Kidney (tissue), 14 donors: ENCODE measurements around the gene WDR54. TPM values are rescaled to one million over a fixed set of nuclear protein-coding genes. Genes with fewer than 3 reads are reported as not detected.
A peak's percentile ranks its signal among the peaks of the same experiment; 100 is the strongest.

Source experiments
- DNase-seq, 5 donors: peaks; one replicate each; pipeline ENCODE4 v3.0.0-alpha.2; 2013 to 2020
- FAIRE-seq: peaks from 2 replicates; lab custom pipeline; 2012; peaks lifted over from hg19 to GRCh38; lab: Jason Lieb, UNC
- H3K27ac ChIP-seq, 2 donors: one replicate each; pipeline ENCODE4 v1.7.0; 2013; ENCODE audit warnings: low read depth in 2 of 2, low read length in 2 of 2, inconsistent platforms in 1 of 2
- H3K27me3 ChIP-seq: one replicate; pipeline ENCODE4 v1.7.1; 2013; ENCODE audit warnings: low read length, inconsistent platforms; ENCODE audit not compliant: control insufficient read depth, insufficient read depth
- H3K36me3 ChIP-seq, 3 donors: one replicate each; pipeline versions ENCODE4 v1.7.0 to v1.7.1; 2013; ENCODE audit warnings: low read length in 3 of 3, control low read depth in 1 of 3, inconsistent platforms in 1 of 3; ENCODE audit not compliant: insufficient read depth in 3 of 3, control insufficient read depth in 2 of 3
- H3K4me1 ChIP-seq, 3 donors: one replicate each; pipeline versions ENCODE4 v1.7.0 to v1.7.1; 2013; ENCODE audit warnings: low read length in 3 of 3, inconsistent platforms in 1 of 3, low read depth in 1 of 3; ENCODE audit not compliant: control insufficient read depth in 2 of 3, insufficient read depth in 2 of 3
- H3K4me3 ChIP-seq, 3 donors: one replicate each; pipeline versions ENCODE4 v1.7.0 to v1.8.1; 2013; ENCODE audit warnings: low read length in 3 of 3, control low read depth in 1 of 3, inconsistent platforms in 1 of 3
- H3K9ac ChIP-seq, 3 donors: one replicate each; pipeline versions ENCODE4 v1.7.0 to v1.7.1; 2013; ENCODE audit warnings: low read length in 3 of 3, control low read depth in 1 of 3, inconsistent platforms in 1 of 3
- H3K9me3 ChIP-seq, 3 donors: one replicate each; pipeline versions ENCODE4 v1.7.0 to v1.7.1; 2013; ENCODE audit warnings: low read length in 3 of 3, control low read depth in 1 of 3, inconsistent platforms in 1 of 3; ENCODE audit not compliant: control insufficient read depth in 2 of 3, insufficient read depth in 1 of 3
- CTCF ChIP-seq: IDR thresholded peaks from 3 replicates; pipeline ENCODE4 v1.5.1; 2012; ENCODE audit warnings: mild to moderate bottlenecking, moderate library complexity, borderline replicate concordance; ENCODE audit not compliant: insufficient read depth; ENCODE audit errors: extremely low read depth
- intact Hi-C: fragments of 100-400 bp; cut with DNase I; formaldehyde crosslinking; loops from one replicate; pipeline ENCODE4 v1.11.1; 2022
- polyA plus RNA-seq: library from polyadenylated mRNA; stranded (reverse); fragments of 350-450 nt; fragmentation: Illumina TruSeq; extraction: RNeasy Lipid Tissue Mini Kit (QIAGEN cat#74804); gene quantifications from one replicate; pipeline ENCODE4 v1.2.3, GENCODE V29; 2014; ENCODE audit warnings: low read depth, low replicate concordance; ENCODE audit not compliant: insufficient read depth
- total RNA-seq: library from RNA; stranded (reverse); fragmentation: NEBNext Ultra II Directional; extraction: Animal tissue kit (Norgen Biotek cat#: 25700); gene quantifications from one replicate; pipeline ENCODE4 v1.2.1, GENCODE V29; 2021
- donor health status: control.
- donor health status: control.
- donor health status: control.
- donor health status: control.
- donor health status: control.
- donor health status: DM: yes; HTN: yes; CAD: no.
- donor health status: Normal renal cell carcinoma (clear cell type).

Gene WDR54
- total and polyA plus RNA-seq, 2 donors from 2014 or later, result 23.3 to 37.6 TPM

DNA sequence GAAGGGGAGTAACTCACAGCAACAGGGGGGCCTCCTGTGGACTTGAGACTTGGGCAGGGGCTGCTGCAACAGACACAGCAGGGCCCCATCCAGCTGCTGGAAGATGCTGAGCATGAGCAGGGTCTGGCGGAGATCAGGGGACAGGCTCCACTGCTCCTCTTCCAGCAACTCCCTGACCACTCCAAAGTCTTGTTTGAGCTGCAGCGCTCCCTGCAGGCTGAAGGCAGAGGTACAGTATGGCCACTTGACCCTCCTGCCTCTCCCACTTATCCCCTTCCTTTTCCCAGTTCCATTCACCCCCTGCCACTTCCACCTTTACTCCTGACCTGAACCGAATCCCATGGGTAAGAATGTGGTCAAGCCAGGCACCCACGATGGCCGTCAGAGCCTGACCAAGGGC, 53.4 kb downstream of the WDR54 start:
- no peak for FAIRE-seq
- intact Hi-C loops, result no loop called here
- H3K27me3 ChIP-seq, result no peaks in the 10 kb centered on the region

More for the DNA sequence above, 53.4 kb downstream of the WDR54 start:
- Histone ChIP-seq H3K9me3 (no peaks in the 10 kb centered on the region), H3K4me3 (no peak overlapping the region), H3K36me3 (peaks cover 0 to 13% (median 13%) of the 10 kb centered on the region in 3 donors), H3K27ac (no peak overlapping the region), H3K4me1 (peaks cover 0 to 2% (median 0%) of the 10 kb centered on the region in 3 donors), H3K9ac (no peak overlapping the region)
- TF ChIP-seq CTCF, result no peak
- DNase-seq, result peak in 1 of 5 donors; percentile 55

Other genes with a start within 250 kb of the WDR54 start
- 117 TPM for gene MOB1A, start 242.9 kb upstream of the WDR54 start, total RNA-seq
- gene MOB1A, start 242.9 kb upstream of the WDR54 start, polyA plus RNA-seq, result 36.2 TPM
- gene MTHFD2, start 223.1 kb upstream of the WDR54 start, total RNA-seq, result 69.6 TPM
- gene MTHFD2, start 223.1 kb upstream of the WDR54 start, polyA plus RNA-seq, result 19.0 TPM
- gene SLC4A5, start 78.3 kb upstream of the WDR54 start, total RNA-seq, result 5.2 TPM
- 1.1 TPM for gene SLC4A5, start 78.3 kb upstream of the WDR54 start, polyA plus RNA-seq
- gene DCTN1, start 41.4 kb upstream of the WDR54 start, total RNA-seq, result 134 TPM
- gene DCTN1, start 41.4 kb upstream of the WDR54 start, polyA plus RNA-seq, result 191 TPM
- gene C2orf81, start 111 bp upstream of the WDR54 start, total RNA-seq, result 11.6 TPM
- 8.8 TPM for gene C2orf81, start 111 bp upstream of the WDR54 start, polyA plus RNA-seq
- 76.4 TPM for gene RTKN, start 20.2 kb downstream of the WDR54 start, total RNA-seq
- gene RTKN, start 20.2 kb downstream of the WDR54 start, polyA plus RNA-seq, result 95.6 TPM
- 44.2 TPM for gene INO80B, start 33.4 kb downstream of the WDR54 start, total RNA-seq
- gene INO80B, start 33.4 kb downstream of the WDR54 start, polyA plus RNA-seq, result 37.0 TPM
- 83.9 TPM for gene WBP1, start 36.7 kb downstream of the WDR54 start, total RNA-seq
- 150 TPM for gene WBP1, start 36.7 kb downstream of the WDR54 start, polyA plus RNA-seq
- 51.9 TPM for gene MOGS, start 43.7 kb downstream of the WDR54 start, total RNA-seq
- gene MOGS, start 43.7 kb downstream of the WDR54 start, polyA plus RNA-seq, result 27.5 TPM
- 85.1 TPM for gene MRPL53, start 51.0 kb downstream of the WDR54 start, total RNA-seq
- 157 TPM for gene MRPL53, start 51.0 kb downstream of the WDR54 start, polyA plus RNA-seq
- gene CCDC142, start 61.3 kb downstream of the WDR54 start, total RNA-seq, result 23.1 TPM
- gene CCDC142, start 61.3 kb downstream of the WDR54 start, polyA plus RNA-seq, result 2.8 TPM
- gene TTC31, start 61.4 kb downstream of the WDR54 start, total RNA-seq, result 29.1 TPM
- gene TTC31, start 61.4 kb downstream of the WDR54 start, polyA plus RNA-seq, result 11.5 TPM
- 2.5 TPM for gene LBX2, start 77.9 kb downstream of the WDR54 start, total RNA-seq
- gene LBX2, start 77.9 kb downstream of the WDR54 start, polyA plus RNA-seq, result 1.5 TPM
- gene PCGF1, start 86.0 kb downstream of the WDR54 start, total RNA-seq, result 20.7 TPM
- 20.1 TPM for gene PCGF1, start 86.0 kb downstream of the WDR54 start, polyA plus RNA-seq
- gene TLX2, start 92.7 kb downstream of the WDR54 start, total RNA-seq, result not detected
- gene TLX2, start 92.7 kb downstream of the WDR54 start, polyA plus RNA-seq, result not detected
- not detected for gene DQX1, start 104.5 kb downstream of the WDR54 start, total RNA-seq
- not detected for gene DQX1, start 104.5 kb downstream of the WDR54 start, polyA plus RNA-seq
- 91.0 TPM for gene AUP1, start 108.0 kb downstream of the WDR54 start, total RNA-seq
- 130 TPM for gene AUP1, start 108.0 kb downstream of the WDR54 start, polyA plus RNA-seq
- 30.8 TPM for gene HTRA2, start 108.2 kb downstream of the WDR54 start, total RNA-seq
- 44.2 TPM for gene HTRA2, start 108.2 kb downstream of the WDR54 start, polyA plus RNA-seq
- 9.7 TPM for gene LOXL3, start 132.2 kb downstream of the WDR54 start, total RNA-seq
- 2.4 TPM for gene LOXL3, start 132.2 kb downstream of the WDR54 start, polyA plus RNA-seq
- gene DOK1, start 133.0 kb downstream of the WDR54 start, total RNA-seq, result 16.7 TPM
- 11.3 TPM for gene DOK1, start 133.0 kb downstream of the WDR54 start, polyA plus RNA-seq
- 3.4 TPM for gene M1AP, start 226.6 kb downstream of the WDR54 start, total RNA-seq
- gene M1AP, start 226.6 kb downstream of the WDR54 start, polyA plus RNA-seq, result 0.49 TPM
- 10.8 TPM for gene SEMA4F, start 232.5 kb downstream of the WDR54 start, total RNA-seq
- gene SEMA4F, start 232.5 kb downstream of the WDR54 start, polyA plus RNA-seq, result 5.2 TPM